ENCODE data around the gene IRAK1. TPM values are rescaled to one million over a fixed set of nuclear protein-coding genes. Genes with fewer than 3 reads are reported as not detected.

IRAK1 gene
- total RNA-seq, 1 experiment from 2014 or later: 92.3 TPM

- CTCF ChIA-PET: no interaction called here
- Histone ChIP-seq H3K27me3 (ENCODE audit: insufficient read depth, low read length) (no peaks in the 10 kb centered on the region), H2AFZ (ENCODE audit: low read depth, low read length, poor library complexity, severe bottlenecking) (no peak overlapping the region), H3K4me2 (ENCODE audit: low read length) (0 out of 2 replicates have a peak overlapping the region, but pooled peaks have one; percentile 9), H3K79me2 (ENCODE audit: insufficient read depth, low read length) (peaks cover 40% of the 10 kb centered on the region; the same call in 1 of the 2 replicates), H3K4me1 (ENCODE audit: control insufficient read depth in 1 of 2, insufficient read depth in 2 of 2, low read length in 2 of 2) (peaks cover 0 to 13% of the 10 kb centered on the region in 2 experiments; a peak in 1 of 4 replicates), H4K20me1 (ENCODE audit: insufficient read depth) (0 out of 2 replicates have a peak, but pooled peaks cover 3% of the 10 kb centered on the region), H3K4me3 (replicated peaks in 1 of 2; ENCODE audit: low read depth in 1 of 2, low read length in 2 of 2) (no peak overlapping the region), H3K27ac (ENCODE audit: low read depth, low read length) (no peak overlapping the region), H3K36me3 (ENCODE audit: control insufficient read depth in 1 of 2, insufficient read depth in 2 of 2, low read length in 2 of 2) (no peaks in the 10 kb centered on the region), H3K9me3 (ENCODE audit: control insufficient read depth in 1 of 2, insufficient read depth in 1 of 2, low read depth in 1 of 2, low read length in 2 of 2) (no peaks in the 10 kb centered on the region), H3K9me2 (ENCODE audit: insufficient read depth) (no peaks in the 10 kb centered on the region), H3K9ac (ENCODE audit: low read length) (no peak overlapping the region)
- TF ChIP-seq RAD21 (IDR thresholded peaks at IDR 0.05; ENCODE audit: low read depth) (no peak), CTCF (IDR thresholded peaks at IDR 0.05 in 2 of 3, conservative IDR thresholded peaks at IDR 0.05 in 1 of 3; ENCODE audit: borderline replicate concordance in 1 of 3, insufficient read depth in 1 of 3, low read depth in 2 of 3, low read length in 2 of 3) (no peak), POLR2AphosphoS5 (IDR thresholded peaks at IDR 0.05; ENCODE audit: low read depth, low read length) (no peak), EZH2 (IDR thresholded peaks at IDR 0.05) (no peak), JUND (IDR thresholded peaks at IDR 0.05) (no peak), ZBTB33 (IDR thresholded peaks at IDR 0.05; ENCODE audit: extremely low read depth, insufficient replicate concordance, low read length) (no peak), REST (IDR thresholded peaks at IDR 0.05; ENCODE audit: low read depth) (no peak), TCF7L2 (IDR thresholded peaks at IDR 0.05; ENCODE audit: borderline replicate concordance, extremely low read depth, insufficient read depth, insufficient read length) (no peak), ELF1 (IDR thresholded peaks at IDR 0.05; ENCODE audit: borderline replicate concordance, low read depth) (no peak), EZH2phosphoT487 (IDR thresholded peaks at IDR 0.05; ENCODE audit: borderline replicate concordance) (no peak), EGR1 (IDR thresholded peaks at IDR 0.05; ENCODE audit: low read depth) (no peak), ATF3 (IDR thresholded peaks at IDR 0.05) (no peak), SIN3A (IDR thresholded peaks at IDR 0.05; ENCODE audit: low read depth) (no peak), ZNF274 (IDR thresholded peaks at IDR 0.05; ENCODE audit: low read depth, low read length) (no peak), MAX (IDR thresholded peaks at IDR 0.05) (no peak), YY1 (IDR thresholded peaks at IDR 0.05; ENCODE audit: extremely low read depth, insufficient replicate concordance, low read depth, low read length) (no peak), SP1 (IDR thresholded peaks at IDR 0.05; ENCODE audit: low read depth) (no peak)
- no TSS peak for BruUV-seq (replicated peaks)
- DNase-seq (ENCODE audit: low read depth, low spot score) (no peak), ATAC-seq (no peak)
- intact Hi-C loops (cut with micrococcal nuclease): no loop called here
- POLR2A ChIA-PET: no interaction called here
- RAD21 ChIA-PET (ENCODE audit: low non-redundant PET in 1 of 2, low total read pairs in 2 of 2, uncharacterized antibody in 2 of 2, unreplicated experiment in 2 of 2): no interaction called here
Observed at GRCh38 chrX:154057791-154058190, 38.1 kb upstream of the IRAK1 start.
